Measurements from ENCODE around the gene FGA. TPM values are rescaled to one million over a fixed set of nuclear protein-coding genes. Genes with fewer than 3 reads are reported as not detected.
A peak's percentile ranks its signal among the peaks of the same experiment; 100 is the strongest.

The FGA gene
- total RNA-seq (2011; cell fraction: chromatin; rRNA removed; ENCODE audit: low replicate concordance), result not detected in 2 replicates
- total RNA-seq (2011; cell fraction: nucleolus; rRNA removed), result not detected in 2 replicates
- not detected in 2 replicates for total RNA-seq (2011; cell fraction: nucleoplasm; rRNA removed)
- total RNA-seq (2014; rRNA removed) (not detected in 2 replicates), total RNA-seq (2014; rRNA removed; fragmentation: Illumina TruSeq; extraction: Trizol) (not detected in 2 replicates), total RNA-seq (2015; rRNA removed; fragmentation: Illumina TruSeq; extraction: Trizol) (not detected in 2 replicates), total RNA-seq (2021) (2.5 and 3.4 TPM in 2 replicates), polyA plus RNA-seq (2011; rRNA removed) (0.08 TPM in 1 of 2 replicates, not detected in the other), polyA plus RNA-seq (2014; fragmentation: Illumina TruSeq; extraction: Trizol) (0.06 TPM in 1 of 2 replicates, not detected in the other), polyA plus RNA-seq (2014; fragmentation: Nextera tagmentation; extraction: Ambion mirVana) (under 1 TPM in 1 of 2 experiments, not detected in 1; 0.04 TPM), polyA plus RNA-seq (2014; rRNA removed) (not detected in 2 replicates), polyA minus RNA-seq (2011; rRNA and poly(A)+ RNA removed) (not detected in 2 replicates), Bru-seq, nascent RNA (not detected), BruChase-seq, experiment 1, labeled RNA remaining after a 2-hour chase (percentile 10 among the genes with signal in this experiment), BruChase-seq, experiment 2, labeled RNA remaining after a 6-hour chase (percentile 11 among the genes with signal in this experiment)
- not detected in 2 replicates for polyA plus RNA-seq (2011; cell fraction: cytosol; rRNA removed)
- not detected in 2 replicates for polyA plus RNA-seq (2011; cell fraction: nucleus; rRNA removed)
- polyA plus RNA-seq (2012), result 0.08 TPM in 1 of 2 replicates, not detected in the other
- polyA minus RNA-seq (2011; cell fraction: cytosol; rRNA and poly(A)+ RNA removed), result 1.7 TPM in 1 of 2 replicates, not detected in the other
- polyA minus RNA-seq (2011; cell fraction: nucleus; rRNA and poly(A)+ RNA removed), result not detected in 2 replicates
- long read RNA-seq, experiment 1, result 0 reads
- long read RNA-seq, experiment 2, result 0 reads
- long read RNA-seq, experiment 3, result 0 reads

DNA sequence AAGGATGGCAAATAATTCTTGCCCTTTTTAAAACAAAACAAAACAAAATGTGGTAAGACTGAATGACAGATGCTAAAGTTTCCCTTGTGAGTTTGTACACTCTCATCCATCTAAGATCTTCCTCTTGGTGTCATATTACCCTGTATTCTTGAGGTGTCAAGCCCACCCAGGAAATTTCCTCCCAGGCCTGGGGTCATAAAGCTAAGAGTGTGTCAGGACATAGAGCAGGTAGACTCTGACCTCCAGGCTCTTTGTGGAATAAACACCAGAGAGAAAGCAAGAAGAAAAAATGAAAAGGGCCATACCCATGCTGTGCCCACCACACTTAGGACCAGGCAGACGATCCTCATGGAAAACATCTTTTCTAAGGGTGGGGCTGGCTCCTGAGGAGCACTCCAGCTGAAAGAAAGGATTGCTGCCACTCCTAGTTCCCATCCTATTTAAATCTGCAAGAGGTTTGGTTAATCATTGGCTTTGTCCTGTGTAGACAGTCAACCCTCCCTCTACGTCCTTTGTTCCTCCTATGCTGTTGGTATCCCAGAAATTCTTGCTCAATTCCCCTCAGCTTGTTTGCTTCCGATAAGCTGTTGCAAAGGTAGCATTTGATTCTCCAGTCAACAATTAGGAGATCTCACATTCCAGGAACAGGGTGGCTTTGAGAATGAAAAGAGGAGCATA, at the start of gene FGA:
Gene FGA (minus strand): TSS at position 414 of the 678 bp plus-strand sequence. CDS start 55 bp downstream, at position 359.
- H3K27ac ChIP-seq (ENCODE audit: extremely low read depth, low read depth, low read length), result no peak within 1 kb of the TSS
- H3K4me2 ChIP-seq (ENCODE audit: insufficient read depth, low read length), result no peak within 1 kb of the TSS
- no peaks in the 10 kb centered on the region for H3K36me3 ChIP-seq (ENCODE audit: control insufficient read depth, insufficient read depth, low read length)
- no peak within 1 kb of the TSS for H3K9ac ChIP-seq (ENCODE audit: insufficient read depth in 1 of 2, low read depth in 2 of 2, low read length in 2 of 2)
- H3K4me1 ChIP-seq (replicated peaks in 1 of 2; ENCODE audit: control insufficient read depth in 2 of 2, insufficient read depth in 2 of 2, low read length in 2 of 2), result no peaks in the 10 kb centered on the region; a peak in 1 of 5 replicates
- no peaks in the 10 kb centered on the region for H4K20me1 ChIP-seq (replicated peaks; ENCODE audit: control insufficient read depth, insufficient read depth, low read length)
- H3K79me2 ChIP-seq (ENCODE audit: control insufficient read depth, insufficient read depth, low read length), result no peaks in the 10 kb centered on the region
- intact Hi-C loops (cut with micrococcal nuclease) (no loop called here), in situ Hi-C loops (cut with MboI) (no loop called here)
- DNase-seq (ENCODE audit: extremely low read depth in 1 of 4, low spot score in 3 of 4) (no peak), FAIRE-seq (no peak), ATAC-seq (no peak)
- no peak within 1 kb of the TSS for H2AFZ ChIP-seq (ENCODE audit: low read depth, low read length)
- CTCF ChIA-PET (ENCODE audit: low intra/inter-chr PET ratio), result no interaction called here
- BruUV-seq (replicated peaks), result no TSS peak
- no peaks in the 10 kb centered on the region for H3K9me3 ChIP-seq (replicated peaks; ENCODE audit: control insufficient read depth, insufficient read depth, low read depth, low read length)
- no peak within 1 kb of the TSS for H3K4me3 ChIP-seq
- POLR2A ChIA-PET, result interaction anchor here (1.2 kb wide), 1 partner anchor 8 kb away, joined by 8 read pairs; no protein-coding TSS in a partner anchor
- 3% methylated on average over 3 of the region's 3 CpGs for WGBS (ENCODE audit: insufficient coverage, low coverage, missing lambda C conversion rate)
- H3K9me1 ChIP-seq (ENCODE audit: control insufficient read depth, insufficient read depth, low read length), result no peaks in the 10 kb centered on the region
- 0 out of 5 replicates have a peak, but pooled peaks cover 0 to 2% of the 10 kb centered on the region in 2 experiments for H3K27me3 ChIP-seq (ENCODE audit: control insufficient read depth in 2 of 2, insufficient read depth in 2 of 2, low read length in 2 of 2)
- TF ChIP-seq ZNF24 (IDR thresholded peaks at IDR 0.05) (no peak), ZNF561 (CRISPR knock-in tag; conservative IDR thresholded peaks at IDR 0.05) (no peak), ZNF253 (CRISPR knock-in tag; conservative IDR thresholded peaks at IDR 0.05) (no peak), RBFOX2 (IDR thresholded peaks at IDR 0.05; ENCODE audit: low read depth, low read length) (no peak), SIN3B (IDR thresholded peaks at IDR 0.05; ENCODE audit: low read depth) (no peak), NFE2 (IDR thresholded peaks at IDR 0.05; ENCODE audit: low read depth) (no peak), ESRRB (CRISPR knock-in tag; IDR thresholded peaks at IDR 0.05; ENCODE audit: borderline replicate concordance) (no peak), CC2D1A (IDR thresholded peaks at IDR 0.05) (no peak)
- TF ChIP-seq, protein P1, sequence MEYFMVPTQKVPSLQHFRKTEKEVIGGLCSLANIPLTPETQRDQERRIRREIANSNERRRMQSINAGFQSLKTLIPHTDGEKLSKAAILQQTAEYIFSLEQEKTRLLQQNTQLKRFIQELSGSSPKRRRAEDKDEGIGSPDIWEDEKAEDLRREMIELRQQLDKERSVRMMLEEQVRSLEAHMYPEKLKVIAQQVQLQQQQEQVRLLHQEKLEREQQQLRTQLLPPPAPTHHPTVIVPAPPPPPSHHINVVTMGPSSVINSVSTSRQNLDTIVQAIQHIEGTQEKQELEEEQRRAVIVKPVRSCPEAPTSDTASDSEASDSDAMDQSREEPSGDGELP (CRISPR knock-in tag; IDR thresholded peaks at IDR 0.05; ENCODE audit: borderline replicate concordance), result no peak
- TF ChIP-seq, protein P2, sequence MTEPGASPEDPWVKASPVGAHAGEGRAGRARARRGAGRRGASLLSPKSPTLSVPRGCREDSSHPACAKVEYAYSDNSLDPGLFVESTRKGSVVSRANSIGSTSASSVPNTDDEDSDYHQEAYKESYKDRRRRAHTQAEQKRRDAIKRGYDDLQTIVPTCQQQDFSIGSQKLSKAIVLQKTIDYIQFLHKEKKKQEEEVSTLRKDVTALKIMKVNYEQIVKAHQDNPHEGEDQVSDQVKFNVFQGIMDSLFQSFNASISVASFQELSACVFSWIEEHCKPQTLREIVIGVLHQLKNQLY (CRISPR knock-in tag; conservative IDR thresholded peaks at IDR 0.05), result no peak
- TF ChIP-seq, protein P3, sequence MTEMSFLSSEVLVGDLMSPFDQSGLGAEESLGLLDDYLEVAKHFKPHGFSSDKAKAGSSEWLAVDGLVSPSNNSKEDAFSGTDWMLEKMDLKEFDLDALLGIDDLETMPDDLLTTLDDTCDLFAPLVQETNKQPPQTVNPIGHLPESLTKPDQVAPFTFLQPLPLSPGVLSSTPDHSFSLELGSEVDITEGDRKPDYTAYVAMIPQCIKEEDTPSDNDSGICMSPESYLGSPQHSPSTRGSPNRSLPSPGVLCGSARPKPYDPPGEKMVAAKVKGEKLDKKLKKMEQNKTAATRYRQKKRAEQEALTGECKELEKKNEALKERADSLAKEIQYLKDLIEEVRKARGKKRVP (CRISPR knock-in tag; IDR thresholded peaks at IDR 0.05), result no peak
- TF ChIP-seq, protein P4, sequence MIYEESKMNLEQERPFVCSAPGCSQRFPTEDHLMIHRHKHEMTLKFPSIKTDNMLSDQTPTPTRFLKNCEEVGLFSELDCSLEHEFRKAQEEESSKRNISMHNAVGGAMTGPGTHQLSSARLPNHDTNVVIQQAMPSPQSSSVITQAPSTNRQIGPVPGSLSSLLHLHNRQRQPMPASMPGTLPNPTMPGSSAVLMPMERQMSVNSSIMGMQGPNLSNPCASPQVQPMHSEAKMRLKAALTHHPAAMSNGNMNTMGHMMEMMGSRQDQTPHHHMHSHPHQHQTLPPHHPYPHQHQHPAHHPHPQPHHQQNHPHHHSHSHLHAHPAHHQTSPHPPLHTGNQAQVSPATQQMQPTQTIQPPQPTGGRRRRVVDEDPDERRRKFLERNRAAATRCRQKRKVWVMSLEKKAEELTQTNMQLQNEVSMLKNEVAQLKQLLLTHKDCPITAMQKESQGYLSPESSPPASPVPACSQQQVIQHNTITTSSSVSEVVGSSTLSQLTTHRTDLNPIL (CRISPR knock-in tag; IDR thresholded peaks at IDR 0.05), result no peak
- TF ChIP-seq, protein P5, sequence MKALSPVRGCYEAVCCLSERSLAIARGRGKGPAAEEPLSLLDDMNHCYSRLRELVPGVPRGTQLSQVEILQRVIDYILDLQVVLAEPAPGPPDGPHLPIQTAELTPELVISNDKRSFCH (CRISPR knock-in tag; IDR thresholded peaks at IDR 0.05), result no peak
- TF ChIP-seq, protein P5 (tag; IDR thresholded peaks at IDR 0.05), result no peak

Data from K562 (cell line).